Measurements from ENCODE around the gene SDHAF2.
"Not testable (repeated sequence)": the region's sequence is repeated elsewhere in the genome, so short reads cannot be mapped to it uniquely, and the experiment has no call there.

The SDHAF2 gene

DNA sequence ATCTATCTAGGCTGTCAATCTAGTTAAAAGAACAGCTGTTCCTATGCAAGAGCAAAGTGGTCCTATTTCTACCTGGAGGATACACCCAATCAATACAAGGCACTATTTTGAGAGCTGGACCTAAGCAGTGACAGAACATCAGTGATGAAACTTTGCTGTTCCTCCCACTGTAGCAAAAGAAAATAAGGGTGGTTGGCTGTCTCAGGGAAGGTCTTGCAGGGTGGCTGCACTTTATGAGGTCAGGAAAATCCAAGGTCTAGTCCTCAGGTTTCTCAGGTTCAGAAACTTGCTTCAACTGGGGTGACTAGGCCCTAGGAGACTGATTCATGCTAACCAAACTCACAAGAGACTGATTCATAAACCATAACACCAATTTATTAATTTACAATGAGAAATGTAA lies 11.8 kb upstream of the SDHAF2 start:
- Histone ChIP-seq H3K36me3 (ENCODE audit: control insufficient read depth in 2 of 2, insufficient read depth in 2 of 2, low read length in 2 of 2) (peaks cover 73 to 83% of the 10 kb centered on the region in 2 donors), H3K4me1 (ENCODE audit: control insufficient read depth in 2 of 2, insufficient read depth in 2 of 2, low read length in 2 of 2) (no peaks in the 10 kb centered on the region), H3K4me3 (ENCODE audit: low read length in 2 of 2) (no peak overlapping the region), H3K27ac (ENCODE audit: low read depth in 2 of 2, low read length in 2 of 2) (no peak overlapping the region), H3K9me3 (ENCODE audit: control insufficient read depth in 2 of 2, low read length in 2 of 2) (no peaks in the 10 kb centered on the region), H3K9ac (ENCODE audit: low read depth in 1 of 2, low read length in 2 of 2) (no peak overlapping the region), H3K27me3 (ENCODE audit: control insufficient read depth in 2 of 2, insufficient read depth in 2 of 2, low read length in 2 of 2) (no peaks in the 10 kb centered on the region)

DNA sequence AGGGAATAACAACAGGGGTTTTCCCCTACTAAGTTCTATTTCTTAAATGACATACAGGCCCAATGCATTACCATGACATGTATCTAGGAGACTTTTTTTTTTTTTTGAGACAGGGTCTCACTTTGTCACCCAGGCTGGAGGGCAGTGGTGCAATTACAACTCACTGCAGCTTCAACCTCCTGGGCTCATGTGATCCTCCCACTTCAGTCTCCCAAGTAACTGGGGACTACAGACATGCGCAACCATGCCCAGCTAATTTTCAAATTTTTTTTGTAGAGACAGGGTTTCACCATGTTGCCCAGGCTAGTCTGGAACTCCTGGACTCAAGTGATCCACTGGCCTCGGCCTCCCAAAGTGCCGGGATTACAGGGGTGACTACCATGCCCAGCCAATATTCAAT lies 7.7 kb upstream of the SDHAF2 start:
- H3K4me3 ChIP-seq (ENCODE audit: low read length in 2 of 2), result no peak overlapping the region
- H3K9me3 ChIP-seq (ENCODE audit: control insufficient read depth in 2 of 2, low read length in 2 of 2), result no peaks in the 10 kb centered on the region
- no peaks in the 10 kb centered on the region for H3K27me3 ChIP-seq (ENCODE audit: control insufficient read depth in 2 of 2, insufficient read depth in 2 of 2, low read length in 2 of 2)
- H3K9ac ChIP-seq (ENCODE audit: low read depth in 1 of 2, low read length in 2 of 2), result no peak overlapping the region
- peaks cover 0 to 3% of the 10 kb centered on the region in 2 donors for H3K4me1 ChIP-seq (ENCODE audit: control insufficient read depth in 2 of 2, insufficient read depth in 2 of 2, low read length in 2 of 2)
- H3K27ac ChIP-seq (ENCODE audit: low read depth in 2 of 2, low read length in 2 of 2), result no peak overlapping the region
- H3K36me3 ChIP-seq (ENCODE audit: control insufficient read depth in 2 of 2, insufficient read depth in 2 of 2, low read length in 2 of 2), result peaks cover 49 to 78% of the 10 kb centered on the region in 2 donors

DNA sequence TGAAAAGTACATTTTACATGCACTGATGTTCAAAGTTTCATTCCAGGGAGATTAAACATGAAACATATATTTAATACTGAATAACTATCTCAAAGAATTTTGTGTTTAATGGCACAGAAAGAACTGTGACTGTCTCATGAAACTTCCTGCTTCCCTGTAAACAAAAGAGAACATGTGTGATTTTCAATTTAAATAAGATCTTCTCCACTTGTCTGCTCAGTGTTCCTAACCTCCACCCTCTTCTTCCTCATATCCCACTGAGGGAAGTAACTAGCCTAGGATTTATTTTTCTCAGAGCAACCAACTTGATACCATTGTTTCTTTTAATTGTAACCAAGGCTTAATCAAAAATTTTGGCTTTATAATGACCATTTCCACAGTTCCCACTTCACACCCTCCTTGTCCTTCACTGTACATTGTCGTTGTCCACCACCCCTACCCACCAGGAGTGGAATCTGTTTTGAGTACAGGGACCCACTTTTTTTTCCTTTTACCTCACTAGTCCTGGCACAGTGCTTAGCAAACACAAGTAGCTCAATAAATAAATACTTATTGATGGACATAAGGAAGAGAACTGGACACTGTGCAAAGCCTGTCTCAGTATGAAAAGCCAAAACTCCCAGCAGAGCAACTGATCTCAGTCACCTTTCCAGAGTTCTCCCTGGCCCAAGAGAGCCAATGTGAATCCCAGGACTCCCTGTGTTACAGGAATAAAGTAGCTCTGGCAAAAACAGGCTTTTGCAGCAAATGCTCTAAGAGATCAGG lies 4.4 kb upstream of the SDHAF2 start:
- H3K4me3 ChIP-seq (ENCODE audit: low read length in 2 of 2), result no peak overlapping the region
- H3K27ac ChIP-seq (ENCODE audit: low read depth in 2 of 2, low read length in 2 of 2), result no peak overlapping the region
- H3K36me3 ChIP-seq (ENCODE audit: control insufficient read depth in 2 of 2, insufficient read depth in 2 of 2, low read length in 2 of 2), result peaks cover 32 to 61% of the 10 kb centered on the region in 2 donors
- no peaks in the 10 kb centered on the region for H3K9me3 ChIP-seq (ENCODE audit: control insufficient read depth in 2 of 2, low read length in 2 of 2)
- H3K4me1 ChIP-seq (ENCODE audit: control insufficient read depth in 2 of 2, insufficient read depth in 2 of 2, low read length in 2 of 2), result peaks cover 7 to 12% of the 10 kb centered on the region in 2 donors
- no peak overlapping the region for H3K9ac ChIP-seq (ENCODE audit: low read depth in 1 of 2, low read length in 2 of 2)
- H3K27me3 ChIP-seq (ENCODE audit: control insufficient read depth in 2 of 2, insufficient read depth in 2 of 2, low read length in 2 of 2), result no peaks in the 10 kb centered on the region

DNA sequence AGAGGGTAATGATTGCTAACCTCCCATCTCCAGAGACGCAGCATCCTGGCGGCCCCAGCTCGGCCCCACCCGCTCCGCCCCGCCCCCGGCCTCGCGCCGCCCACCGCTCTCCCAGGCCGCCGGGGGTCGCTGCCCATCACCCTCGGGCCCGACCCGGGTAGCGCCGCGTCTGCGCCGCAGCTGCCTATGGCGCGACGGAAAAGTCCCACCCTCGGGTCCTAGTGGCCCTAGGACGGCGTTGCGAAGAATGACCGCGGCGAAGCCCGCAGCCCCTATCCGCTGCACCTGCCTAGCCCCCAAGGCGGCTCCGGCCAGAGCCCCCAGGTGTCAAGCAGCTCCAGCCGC lies 606 bp upstream of the SDHAF2 start:
- H3K9me3 ChIP-seq (ENCODE audit: control insufficient read depth in 2 of 2, low read length in 2 of 2), result no peaks in the 10 kb centered on the region
- no peaks in the 10 kb centered on the region for H3K27me3 ChIP-seq (ENCODE audit: control insufficient read depth in 2 of 2, insufficient read depth in 2 of 2, low read length in 2 of 2)
- peaks cover 22 to 35% of the 10 kb centered on the region in 2 donors for H3K36me3 ChIP-seq (ENCODE audit: control insufficient read depth in 2 of 2, insufficient read depth in 2 of 2, low read length in 2 of 2)
- peaks cover 14 to 16% of the 10 kb centered on the region in 2 donors for H3K4me1 ChIP-seq (ENCODE audit: control insufficient read depth in 2 of 2, insufficient read depth in 2 of 2, low read length in 2 of 2)
- peak overlapping the region; percentile 90 to 91 for H3K9ac ChIP-seq (ENCODE audit: low read depth in 1 of 2, low read length in 2 of 2)
- H3K27ac ChIP-seq (ENCODE audit: low read depth in 2 of 2, low read length in 2 of 2), result peak overlapping the region; percentile 93 to 95
- peak overlapping the region; percentile 90 to 94 for H3K4me3 ChIP-seq (ENCODE audit: low read length in 2 of 2)

DNA sequence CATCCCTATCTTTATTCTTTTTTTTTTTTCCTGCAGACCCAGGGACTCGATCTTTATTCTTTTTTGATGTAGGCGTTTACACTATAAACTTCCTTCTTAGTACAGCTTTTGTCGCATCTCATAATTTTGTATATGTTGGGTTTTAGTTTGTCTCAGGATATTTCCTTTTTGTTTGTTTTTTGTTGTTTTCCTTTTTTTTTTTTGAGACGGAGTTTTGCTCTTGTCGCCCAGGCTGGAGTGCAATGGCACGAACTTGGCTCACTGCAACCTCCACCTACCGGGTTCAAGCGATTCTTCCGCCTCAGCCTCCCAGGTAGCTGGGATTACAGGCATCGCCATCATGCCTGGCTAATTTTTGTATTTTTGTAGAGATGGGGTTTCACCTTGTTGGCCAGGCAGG lies 915 bp downstream of the SDHAF2 start:
- Histone ChIP-seq H3K4me3 (ENCODE audit: low read length in 2 of 2) (peak overlapping the region; percentile 78 to 100), H3K4me1 (ENCODE audit: control insufficient read depth in 2 of 2, insufficient read depth in 2 of 2, low read length in 2 of 2) (peaks cover 15 to 17% of the 10 kb centered on the region in 2 donors), H3K9ac (ENCODE audit: low read depth in 1 of 2, low read length in 2 of 2) (peak overlapping the region; percentile 75 to 97), H3K36me3 (ENCODE audit: control insufficient read depth in 2 of 2, insufficient read depth in 2 of 2, low read length in 2 of 2) (peaks cover 12 to 23% of the 10 kb centered on the region in 2 donors)
- not testable (repeated sequence) for H3K9me3 ChIP-seq (ENCODE audit: control insufficient read depth in 2 of 2, low read length in 2 of 2); H3K27me3 ChIP-seq (ENCODE audit: control insufficient read depth in 2 of 2, insufficient read depth in 2 of 2, low read length in 2 of 2); H3K27ac ChIP-seq (ENCODE audit: low read depth in 2 of 2, low read length in 2 of 2)

GRCh38 chr11:61437496-61437895 lies 7.6 kb downstream of the SDHAF2 start:
- Histone ChIP-seq H3K27me3 (ENCODE audit: control insufficient read depth in 2 of 2, insufficient read depth in 2 of 2, low read length in 2 of 2) (no peaks in the 10 kb centered on the region), H3K27ac (ENCODE audit: low read depth in 2 of 2, low read length in 2 of 2) (no peak overlapping the region), H3K9me3 (ENCODE audit: control insufficient read depth in 2 of 2, low read length in 2 of 2) (no peaks in the 10 kb centered on the region), H3K36me3 (ENCODE audit: control insufficient read depth in 2 of 2, insufficient read depth in 2 of 2, low read length in 2 of 2) (peaks cover 29 to 48% of the 10 kb centered on the region in 2 donors), H3K4me1 (ENCODE audit: control insufficient read depth in 2 of 2, insufficient read depth in 2 of 2, low read length in 2 of 2) (peaks cover 0 to 4% of the 10 kb centered on the region in 2 donors), H3K9ac (ENCODE audit: low read depth in 1 of 2, low read length in 2 of 2) (no peak overlapping the region), H3K4me3 (ENCODE audit: low read length in 2 of 2) (no peak overlapping the region)

- H3K36me3 ChIP-seq (ENCODE audit: control insufficient read depth in 2 of 2, insufficient read depth in 2 of 2, low read length in 2 of 2), result peaks cover 33 to 56% of the 10 kb centered on the region in 2 donors
- no peaks in the 10 kb centered on the region for H3K27me3 ChIP-seq (ENCODE audit: control insufficient read depth in 2 of 2, insufficient read depth in 2 of 2, low read length in 2 of 2)
- no peak overlapping the region for H3K27ac ChIP-seq (ENCODE audit: low read depth in 2 of 2, low read length in 2 of 2)
- H3K9ac ChIP-seq (ENCODE audit: low read depth in 1 of 2, low read length in 2 of 2), result no peak overlapping the region
- no peak overlapping the region for H3K4me3 ChIP-seq (ENCODE audit: low read length in 2 of 2)
- no peaks in the 10 kb centered on the region for H3K9me3 ChIP-seq (ENCODE audit: control insufficient read depth in 2 of 2, low read length in 2 of 2)
- peaks cover 0 to 4% of the 10 kb centered on the region in 2 donors for H3K4me1 ChIP-seq (ENCODE audit: control insufficient read depth in 2 of 2, insufficient read depth in 2 of 2, low read length in 2 of 2)
Measured at GRCh38 chr11:61439615-61440014, 9.7 kb downstream of the SDHAF2 start.

DNA sequence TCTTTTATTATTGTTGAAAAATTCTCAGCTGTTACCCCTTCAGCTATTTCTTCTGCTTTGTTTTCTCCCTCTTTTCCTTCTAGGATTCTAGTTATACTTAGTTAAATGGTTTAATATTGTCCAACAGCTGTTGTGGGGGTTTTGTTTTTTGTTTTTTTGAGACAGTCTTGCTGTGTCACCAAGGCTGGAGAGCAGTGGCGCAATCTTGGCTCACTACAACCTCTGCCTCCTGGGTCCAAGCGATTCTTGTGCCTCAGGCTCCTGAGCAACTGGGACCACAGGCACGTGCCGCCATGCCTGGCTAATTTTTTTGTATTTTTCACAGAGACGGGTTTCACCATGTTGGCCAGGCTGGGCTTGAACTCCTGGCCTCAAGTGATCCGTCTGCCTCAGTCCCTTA lies 12.7 kb downstream of the SDHAF2 start:
- no peaks in the 10 kb centered on the region for H3K27me3 ChIP-seq (ENCODE audit: control insufficient read depth in 2 of 2, insufficient read depth in 2 of 2, low read length in 2 of 2)
- H3K36me3 ChIP-seq (ENCODE audit: control insufficient read depth in 2 of 2, insufficient read depth in 2 of 2, low read length in 2 of 2), result peaks cover 41 to 62% of the 10 kb centered on the region in 2 donors
- H3K9ac ChIP-seq (ENCODE audit: low read depth in 1 of 2, low read length in 2 of 2), result no peak overlapping the region
- no peak overlapping the region for H3K4me3 ChIP-seq (ENCODE audit: low read length in 2 of 2)
- no peak overlapping the region for H3K27ac ChIP-seq (ENCODE audit: low read depth in 2 of 2, low read length in 2 of 2)
- H3K9me3 ChIP-seq (ENCODE audit: control insufficient read depth in 2 of 2, low read length in 2 of 2), result no peaks in the 10 kb centered on the region
- peaks cover 2 to 3% of the 10 kb centered on the region in 2 donors for H3K4me1 ChIP-seq (ENCODE audit: control insufficient read depth in 2 of 2, insufficient read depth in 2 of 2, low read length in 2 of 2)

DNA sequence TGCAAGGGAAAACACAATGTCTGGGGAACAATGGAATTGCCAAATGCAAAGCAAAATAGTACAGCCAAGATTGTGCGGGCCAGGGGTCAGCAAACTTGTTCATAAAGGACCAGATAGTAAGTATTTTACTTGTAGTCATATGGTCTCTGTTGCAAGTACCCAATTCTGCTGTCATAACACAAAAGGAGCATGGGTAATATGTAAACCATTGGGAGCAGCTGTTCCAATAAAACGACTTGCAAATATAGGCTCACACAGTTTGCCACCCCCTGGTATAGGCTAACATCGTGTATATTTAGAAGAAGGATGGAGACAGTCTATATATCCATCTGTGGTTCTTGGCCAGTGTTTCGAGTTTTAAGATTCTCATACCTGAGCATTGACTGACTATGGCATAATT lies 15.6 kb downstream of the SDHAF2 start:
- Histone ChIP-seq H3K4me1 (ENCODE audit: control insufficient read depth in 2 of 2, insufficient read depth in 2 of 2, low read length in 2 of 2) (peaks cover 2 to 3% of the 10 kb centered on the region in 2 donors), H3K27ac (ENCODE audit: low read depth in 2 of 2, low read length in 2 of 2) (no peak overlapping the region), H3K4me3 (ENCODE audit: low read length in 2 of 2) (no peak overlapping the region), H3K9ac (ENCODE audit: low read depth in 1 of 2, low read length in 2 of 2) (no peak overlapping the region), H3K36me3 (ENCODE audit: control insufficient read depth in 2 of 2, insufficient read depth in 2 of 2, low read length in 2 of 2) (peaks cover 31 to 54% of the 10 kb centered on the region in 2 donors), H3K27me3 (ENCODE audit: control insufficient read depth in 2 of 2, insufficient read depth in 2 of 2, low read length in 2 of 2) (no peaks in the 10 kb centered on the region), H3K9me3 (ENCODE audit: control insufficient read depth in 2 of 2, low read length in 2 of 2) (no peaks in the 10 kb centered on the region)

- Histone ChIP-seq H3K9ac (ENCODE audit: low read depth in 1 of 2, low read length in 2 of 2) (no peak overlapping the region), H3K27me3 (ENCODE audit: control insufficient read depth in 2 of 2, insufficient read depth in 2 of 2, low read length in 2 of 2) (no peaks in the 10 kb centered on the region), H3K36me3 (ENCODE audit: control insufficient read depth in 2 of 2, insufficient read depth in 2 of 2, low read length in 2 of 2) (peaks cover 38 to 51% of the 10 kb centered on the region in 2 donors), H3K4me1 (ENCODE audit: control insufficient read depth in 2 of 2, insufficient read depth in 2 of 2, low read length in 2 of 2) (peaks cover 2 to 3% of the 10 kb centered on the region in 2 donors), H3K4me3 (ENCODE audit: low read length in 2 of 2) (no peak overlapping the region), H3K9me3 (ENCODE audit: control insufficient read depth in 2 of 2, low read length in 2 of 2) (no peaks in the 10 kb centered on the region), H3K27ac (ENCODE audit: low read depth in 2 of 2, low read length in 2 of 2) (peak overlapping the region in 1 of 2 donors; percentile 46)
Measured at GRCh38 chr11:61446211-61446651, 16.3 kb downstream of the SDHAF2 start.
